Left lung (tissue), 10 donors: ENCODE measurements around the gene ASB6. TPM values are rescaled to one million over a fixed set of nuclear protein-coding genes. Genes with fewer than 3 reads are reported as not detected.

Experiments used
- ATAC-seq: fragments of 200-7000 bp; cut with Tn5 transposase; one replicate; pipeline ENCODE4 v1.9.1; 2020; ENCODE audit warnings: moderate library complexity
- DNase-seq, 4 donors: peaks; one replicate each; pipeline ENCODE4 v3.0.0-alpha.2; 2013 to 2020
- H3K27ac ChIP-seq, 2 donors: fragments of 200-600 bp; sonication (generic) in 1 of 2; one replicate each; pipeline versions ENCODE4 v1.5.0 to v1.8.0; 2020 to 2021
- H3K27me3 ChIP-seq, 2 donors: fragments of 200-600 bp; sonication (generic) in 1 of 2; one replicate each; pipeline versions ENCODE4 v1.5.0 to v1.8.0; 2020 to 2021
- H3K36me3 ChIP-seq, 2 donors: fragments of 200-600 bp; sonication (generic) in 1 of 2; one replicate each; pipeline versions ENCODE4 v1.5.0 to v1.8.0; 2020 to 2021
- H3K4me1 ChIP-seq, 2 donors: fragments of 200-600 bp; one replicate each; pipeline ENCODE4 v1.8.0; 2021
- H3K4me3 ChIP-seq, 2 donors: fragments of 200-600 bp; sonication (generic) in 1 of 2; one replicate each; pipeline versions ENCODE4 v1.5.0 to v1.8.0; 2020 to 2021; ENCODE audit warnings: mild to moderate bottlenecking in 1 of 2
- H3K9me3 ChIP-seq, 2 donors: fragments of 200-600 bp; sonication (generic) in 1 of 2; one replicate each; pipeline versions ENCODE4 v1.5.0 to v1.8.0; 2020 to 2021
- CTCF ChIP-seq, 2 donors: fragments of 200-600 bp; sonication (generic) in 1 of 2; IDR thresholded peaks; one replicate each; pipeline versions ENCODE4 v1.5.0 to v1.8.0; 2021; ENCODE audit warnings: antibody characterized with exemption in 2 of 2
- intact Hi-C, 2 donors: fragments of 100-400 bp; cut with DNase I; formaldehyde crosslinking; loops; one replicate each; pipeline versions ENCODE4 v1.11.2 to v1.14.2; 2022
- polyA plus RNA-seq, 6 donors: library from polyadenylated mRNA; unstranded; fragments of 120-200 nt; gene quantifications; one replicate each; pipeline ENCODE4 v1.2.1, GENCODE V29; 2013; ENCODE audit not compliant: insufficient read length in 6 of 6
- total RNA-seq, 2 donors: library from RNA; stranded (reverse); fragmentation: NEBNext Ultra II Directional; extraction: Animal tissue kit (Norgen Biotek cat#: 25700); gene quantifications; one replicate each; pipeline ENCODE4 v1.2.1, GENCODE V29; 2021
- donor health status: DM: no; HTN: yes; CAD: no.
- donor health status: DM: no; HTN: no; CAD: no.

Gene ASB6
- total and polyA plus RNA-seq, 8 donors: 14.0 to 18.0 (median 15.7) TPM

DNA sequence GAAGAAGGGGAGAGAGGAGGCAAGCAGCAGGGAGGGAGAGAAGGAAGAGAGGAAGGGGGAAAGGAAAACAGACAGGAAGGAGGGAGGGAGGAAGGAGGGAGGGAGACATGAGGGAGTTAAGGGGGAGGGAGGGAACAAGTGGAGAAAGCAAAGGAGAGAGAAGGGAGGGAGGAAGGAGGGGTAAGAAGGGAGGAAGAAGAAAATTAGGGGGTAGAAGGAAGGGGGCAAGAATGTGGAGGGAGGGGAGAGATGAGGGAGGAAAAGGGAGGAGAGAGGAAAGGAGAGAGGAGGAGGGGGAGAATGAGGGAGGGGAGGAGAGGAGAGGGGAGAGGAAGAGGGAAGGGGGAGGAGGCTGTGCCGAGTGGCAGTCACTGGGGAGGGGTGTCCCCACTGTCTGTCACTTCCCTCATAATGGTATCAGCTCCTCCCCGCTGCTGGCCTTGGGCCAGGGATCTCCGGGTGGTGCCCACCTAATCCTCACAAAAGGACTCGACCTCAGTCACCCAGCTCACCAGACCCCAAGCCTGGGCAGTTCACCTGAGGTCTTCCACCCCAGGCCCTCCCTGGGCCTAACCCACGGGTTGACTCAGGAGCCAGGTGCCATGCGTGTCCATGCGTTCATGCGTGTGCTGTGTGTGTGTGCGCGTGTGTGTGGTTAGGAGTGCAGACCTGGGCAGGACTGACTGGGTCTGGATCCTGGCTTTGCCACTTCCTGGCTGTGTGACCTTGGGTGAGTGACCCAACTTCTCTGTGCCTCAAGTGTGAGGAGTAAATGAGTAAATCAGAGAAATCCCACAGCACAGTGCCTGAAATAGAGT is 39.1 kb downstream of the ASB6 start:
- H3K4me3 ChIP-seq: no peak overlapping the region
- H3K4me1 ChIP-seq: peaks cover 6 to 29% of the 10 kb centered on the region in 2 donors
- intact Hi-C loops: loop anchor here in 1 of 2 donors (10.0 kb wide), 1 partner anchor 58 kb away; no protein-coding TSS in a partner anchor
- no peaks in the 10 kb centered on the region for H3K9me3 ChIP-seq
- DNase-seq (peak in 1 of 4 donors; percentile 55), ATAC-seq (no peak)
- H3K27me3 ChIP-seq: peaks cover 0 to 3% of the 10 kb centered on the region in 2 donors
- no peak for TF ChIP-seq CTCF (IDR thresholded peaks at IDR 0.05)
- H3K36me3 ChIP-seq: no peaks in the 10 kb centered on the region
- H3K27ac ChIP-seq: no peak overlapping the region

GRCh38 chr9:129601082-129601674 is 40.8 kb downstream of the ASB6 start:
- H3K4me3 ChIP-seq: no peak overlapping the region
- H3K9me3 ChIP-seq: no peaks in the 10 kb centered on the region
- TF ChIP-seq CTCF (IDR thresholded peaks at IDR 0.05): no peak
- no peak for ATAC-seq
- peaks cover 10 to 35% of the 10 kb centered on the region in 2 donors for H3K4me1 ChIP-seq
- H3K36me3 ChIP-seq: no peaks in the 10 kb centered on the region
- no peak overlapping the region for H3K27ac ChIP-seq
- H3K27me3 ChIP-seq: peaks cover 0 to 17% of the 10 kb centered on the region in 2 donors
- DNase-seq: peak in 1 of 4 donors; percentile 53
- intact Hi-C loops: loop anchor here in 1 of 2 donors (10.0 kb wide), 1 partner anchor 56 kb away; no protein-coding TSS in a partner anchor

DNA sequence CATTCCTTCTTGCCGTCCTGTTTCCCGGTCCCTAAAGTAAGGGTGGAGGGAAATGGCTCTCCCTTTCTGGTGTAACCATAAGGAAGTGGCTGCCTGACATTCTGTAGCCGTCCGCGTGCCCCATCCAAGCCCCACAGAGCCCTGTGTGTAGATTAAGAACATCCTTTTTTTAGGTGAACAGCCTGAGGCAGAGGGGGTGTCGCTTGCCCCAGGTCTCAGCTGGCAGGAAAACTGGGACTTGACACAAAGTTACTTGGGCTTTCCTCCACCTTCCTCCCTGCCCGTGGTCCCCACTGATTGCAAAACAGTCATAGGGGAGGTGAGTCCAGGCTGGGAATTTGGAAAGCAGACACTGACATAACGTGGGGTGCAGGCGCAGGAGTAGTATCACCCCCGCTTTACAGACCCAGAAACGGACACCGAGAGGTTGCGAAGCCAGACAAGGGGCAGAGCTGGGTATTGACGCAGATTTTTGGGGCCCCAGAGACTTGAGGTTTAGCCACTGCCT is 43.8 kb downstream of the ASB6 start:
- DNase-seq (no peak), ATAC-seq (no peak)
- H3K4me1 ChIP-seq: peaks cover 12 to 59% of the 10 kb centered on the region in 2 donors
- H3K4me3 ChIP-seq: peak overlapping the region; percentile 33 to 36
- no peak for TF ChIP-seq CTCF (IDR thresholded peaks at IDR 0.05)
- H3K27me3 ChIP-seq: peaks cover 0 to 17% of the 10 kb centered on the region in 2 donors
- no peaks in the 10 kb centered on the region for H3K36me3 ChIP-seq
- peak overlapping the region; percentile 79 to 94 for H3K27ac ChIP-seq
- intact Hi-C loops: no loop called here
- H3K9me3 ChIP-seq: no peaks in the 10 kb centered on the region

- DNase-seq (peak; percentile 70 to 92 (median 84)), ATAC-seq (peak; percentile 69)
- peak overlapping the region; percentile 33 to 36 for H3K4me3 ChIP-seq
- peaks cover 12 to 59% of the 10 kb centered on the region in 2 donors for H3K4me1 ChIP-seq
- H3K27me3 ChIP-seq: peaks cover 0 to 17% of the 10 kb centered on the region in 2 donors
- H3K9me3 ChIP-seq: no peaks in the 10 kb centered on the region
- peak overlapping the region; percentile 79 to 94 for H3K27ac ChIP-seq
- intact Hi-C loops: no loop called here
- no peaks in the 10 kb centered on the region for H3K36me3 ChIP-seq
- TF ChIP-seq CTCF (IDR thresholded peaks at IDR 0.05): no peak
These were observed 44.4 kb downstream of the ASB6 start for GRCh38 chr9:129597355-129598088.
